K562 (cell line): ENCODE measurements around the gene ARHGAP18. TPM values are rescaled to one million over a fixed set of nuclear protein-coding genes. Genes with fewer than 3 reads are reported as not detected.

ENCODE experiments used
- EGR1 ChIP-seq: fragments of 450-650 bp; conservative IDR thresholded peaks from 2 replicates; pipeline ENCODE4 v1.6.1; 2017; ENCODE audit warnings: mild to moderate bottlenecking
- FOSL1 ChIP-seq: fragments of 200-800 bp; sonication (Bioruptor generic); conservative IDR thresholded peaks from 2 replicates; pipeline ENCODE4 v1.6.1; 2016; ENCODE audit warnings: missing genetic modification characterization, missing compliant biosample characterization
- GTF2E2 ChIP-seq: fragments of 200-800 bp; sonication (Bioruptor generic); IDR thresholded peaks from 2 replicates; pipeline ENCODE4 v1.6.1; 2016; ENCODE audit warnings: missing genetic modification characterization, missing compliant biosample characterization
- MEIS2 ChIP-seq: fragments of 450-650 bp; IDR thresholded peaks from 2 replicates; pipeline ENCODE4 v1.6.1; 2014; ENCODE audit warnings: mild to moderate bottlenecking; ENCODE audit not compliant: partially characterized antibody
- NCOA1 ChIP-seq: fragments of 450-650 bp; IDR thresholded peaks from 2 replicates; pipeline ENCODE4 v1.6.1; 2016; ENCODE audit warnings: low read depth
- RFX7 ChIP-seq: fragments of 250-450 bp; sonication (Bioruptor Pico); IDR thresholded peaks from 2 replicates; pipeline ENCODE4 v1.5.1; 2021; ENCODE audit warnings: mild to moderate bottlenecking
- RNF2 ChIP-seq: sonication (generic); IDR thresholded peaks from 2 replicates; pipeline ENCODE4 v1.6.1; 2016
- XRCC4 ChIP-seq: IDR thresholded peaks from one replicate; pipeline ENCODE4 v1.6.1; 2011; ENCODE audit not compliant: insufficient read depth, insufficient read length; ENCODE audit errors: extremely low read depth
- ZBTB7A ChIP-seq: IDR thresholded peaks from 2 replicates; pipeline ENCODE4 v1.6.1; 2011; ENCODE audit warnings: low read depth, mild to moderate bottlenecking, low read length, moderate library complexity, borderline replicate concordance; ENCODE audit not compliant: control insufficient read depth
- ZKSCAN1 ChIP-seq: fragments of 150-350 bp; IDR thresholded peaks from 2 replicates; pipeline ENCODE4 v1.6.1; 2016; ENCODE audit warnings: low read depth, low read length
- ZNF24 ChIP-seq: fragments of 450-650 bp; IDR thresholded peaks from 2 replicates; pipeline ENCODE4 v1.6.1; 2016
- ZNF57 ChIP-seq: fragments of 450-650 bp; formaldehyde crosslinking; IDR thresholded peaks from 2 replicates; pipeline ENCODE4 v1.4.0; 2020; ENCODE audit warnings: mild to moderate bottlenecking, moderate library complexity
- polyA plus RNA-seq, 8 experiments: library from polyadenylated mRNA; depleted of rRNA in 4 of 8; stranded (reverse) in 5 of 8; unstranded in 3 of 8; fragments of >200 nt; fragmentation: Nextera tagmentation in 2 of 8; fragmentation: Illumina TruSeq in 1 of 8; extraction: Ambion mirVana in 2 of 8; extraction: Trizol in 1 of 8; gene quantifications; 2 replicates each; pipeline versions ENCODE4 v1.2.1 to v1.2.3, GENCODE V29; 2011 to 2014; ENCODE audit warnings: inconsistent platforms in 1 of 8, missing spikeins in 1 of 8
- total RNA-seq, 7 experiments: library from RNA; depleted of rRNA in 6 of 7; stranded (reverse); fragments of >200 nt in 6 of 7; fragmentation: Illumina TruSeq in 2 of 7; extraction: Trizol in 2 of 7; gene quantifications; 2 replicates each; pipeline versions ENCODE4 v1.2.1 to v1.2.3, GENCODE V29; 2011 to 2021; ENCODE audit warnings: low replicate concordance in 1 of 7
- TF ChIP-seq, protein P1 (sequence below): sonication (generic); formaldehyde crosslinking; IDR thresholded peaks from 2 replicates; pipeline ENCODE4 v1.8.0; 2022; ENCODE audit warnings: missing genetic modification reagents, mild to moderate bottlenecking, moderate library complexity, borderline replicate concordance
- TF ChIP-seq, protein P2 (sequence below): fragments of 200-800 bp; sonication (Bioruptor generic); IDR thresholded peaks from 2 replicates; pipeline ENCODE4 v1.6.1; 2016; ENCODE audit warnings: missing genetic modification characterization, missing compliant biosample characterization
- TF ChIP-seq, protein P3 (sequence below): fragments of 200-800 bp; sonication (Bioruptor generic); IDR thresholded peaks from 2 replicates; pipeline ENCODE4 v1.6.1; 2017; ENCODE audit warnings: missing genetic modification characterization, missing compliant biosample characterization
- TF ChIP-seq, protein P4 (sequence below): fragments of 450-650 bp; IDR thresholded peaks from 2 replicates; pipeline ENCODE4 v1.6.1; 2016; ENCODE audit warnings: borderline replicate concordance

Gene ARHGAP18
- total and polyA plus RNA-seq, 9 of the 15 experiments (the other 6 are each of a cell fraction or from before 2014, with no cell fraction given), result 13.3 to 29.7 (median 21.1) TPM

DNA sequence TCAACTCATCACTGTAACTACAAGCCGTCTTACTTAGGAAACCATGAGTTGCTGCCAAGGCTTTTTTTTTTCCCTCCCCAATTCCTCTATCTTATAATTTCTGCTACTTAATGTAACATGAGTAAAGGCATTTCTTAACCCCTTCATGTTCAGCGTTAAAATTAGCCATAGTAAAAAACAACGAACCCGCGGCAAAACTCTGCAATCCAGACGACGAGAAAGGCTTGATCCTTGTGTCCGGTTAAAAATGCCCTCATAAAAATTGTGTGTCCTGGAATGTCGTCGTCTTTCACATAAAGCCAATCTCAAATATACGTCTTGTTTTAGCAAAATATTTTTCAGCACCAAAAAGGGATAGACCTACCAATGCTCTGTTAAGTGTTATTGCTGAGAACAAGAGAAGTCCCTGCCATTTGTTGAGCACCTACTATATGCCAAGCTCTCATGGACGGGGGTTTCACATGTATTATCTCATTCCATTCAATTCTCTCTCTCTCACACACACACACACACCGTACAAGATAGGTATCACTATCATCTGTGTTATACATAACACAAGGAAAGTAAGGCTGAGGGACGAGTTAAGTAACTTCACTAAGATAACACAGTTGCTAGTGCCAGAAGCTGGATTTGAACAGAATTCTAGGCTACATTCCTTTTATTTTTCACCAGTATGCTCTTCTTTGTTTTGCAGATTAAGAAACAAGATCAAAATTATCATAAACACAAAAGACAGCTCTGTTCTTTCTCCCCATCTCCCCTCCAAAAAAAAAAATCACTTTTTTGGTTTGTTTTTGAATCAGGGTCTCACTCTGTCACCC lies 683 bp upstream of the ARHGAP18 start (continued):
- TF ChIP-seq EGR1, result 0 out of 2 replicates have a peak, but pooled peaks have one; percentile 5
- 0 out of 2 replicates have a peak, but pooled peaks have one; percentile 9 for TF ChIP-seq ZKSCAN1
- TF ChIP-seq, protein P1, sequence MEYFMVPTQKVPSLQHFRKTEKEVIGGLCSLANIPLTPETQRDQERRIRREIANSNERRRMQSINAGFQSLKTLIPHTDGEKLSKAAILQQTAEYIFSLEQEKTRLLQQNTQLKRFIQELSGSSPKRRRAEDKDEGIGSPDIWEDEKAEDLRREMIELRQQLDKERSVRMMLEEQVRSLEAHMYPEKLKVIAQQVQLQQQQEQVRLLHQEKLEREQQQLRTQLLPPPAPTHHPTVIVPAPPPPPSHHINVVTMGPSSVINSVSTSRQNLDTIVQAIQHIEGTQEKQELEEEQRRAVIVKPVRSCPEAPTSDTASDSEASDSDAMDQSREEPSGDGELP (CRISPR knock-in tag), result no peak
- TF ChIP-seq NCOA1, result no peak
- TF ChIP-seq ZNF57 (CRISPR knock-in tag), result no peak
- peak; percentile 57; the same call in 1 of the 2 replicates for TF ChIP-seq GTF2E2 (tag)
- peak; percentile 30; the same call in 1 of the 2 replicates for TF ChIP-seq ZNF24
- TF ChIP-seq, protein P2, sequence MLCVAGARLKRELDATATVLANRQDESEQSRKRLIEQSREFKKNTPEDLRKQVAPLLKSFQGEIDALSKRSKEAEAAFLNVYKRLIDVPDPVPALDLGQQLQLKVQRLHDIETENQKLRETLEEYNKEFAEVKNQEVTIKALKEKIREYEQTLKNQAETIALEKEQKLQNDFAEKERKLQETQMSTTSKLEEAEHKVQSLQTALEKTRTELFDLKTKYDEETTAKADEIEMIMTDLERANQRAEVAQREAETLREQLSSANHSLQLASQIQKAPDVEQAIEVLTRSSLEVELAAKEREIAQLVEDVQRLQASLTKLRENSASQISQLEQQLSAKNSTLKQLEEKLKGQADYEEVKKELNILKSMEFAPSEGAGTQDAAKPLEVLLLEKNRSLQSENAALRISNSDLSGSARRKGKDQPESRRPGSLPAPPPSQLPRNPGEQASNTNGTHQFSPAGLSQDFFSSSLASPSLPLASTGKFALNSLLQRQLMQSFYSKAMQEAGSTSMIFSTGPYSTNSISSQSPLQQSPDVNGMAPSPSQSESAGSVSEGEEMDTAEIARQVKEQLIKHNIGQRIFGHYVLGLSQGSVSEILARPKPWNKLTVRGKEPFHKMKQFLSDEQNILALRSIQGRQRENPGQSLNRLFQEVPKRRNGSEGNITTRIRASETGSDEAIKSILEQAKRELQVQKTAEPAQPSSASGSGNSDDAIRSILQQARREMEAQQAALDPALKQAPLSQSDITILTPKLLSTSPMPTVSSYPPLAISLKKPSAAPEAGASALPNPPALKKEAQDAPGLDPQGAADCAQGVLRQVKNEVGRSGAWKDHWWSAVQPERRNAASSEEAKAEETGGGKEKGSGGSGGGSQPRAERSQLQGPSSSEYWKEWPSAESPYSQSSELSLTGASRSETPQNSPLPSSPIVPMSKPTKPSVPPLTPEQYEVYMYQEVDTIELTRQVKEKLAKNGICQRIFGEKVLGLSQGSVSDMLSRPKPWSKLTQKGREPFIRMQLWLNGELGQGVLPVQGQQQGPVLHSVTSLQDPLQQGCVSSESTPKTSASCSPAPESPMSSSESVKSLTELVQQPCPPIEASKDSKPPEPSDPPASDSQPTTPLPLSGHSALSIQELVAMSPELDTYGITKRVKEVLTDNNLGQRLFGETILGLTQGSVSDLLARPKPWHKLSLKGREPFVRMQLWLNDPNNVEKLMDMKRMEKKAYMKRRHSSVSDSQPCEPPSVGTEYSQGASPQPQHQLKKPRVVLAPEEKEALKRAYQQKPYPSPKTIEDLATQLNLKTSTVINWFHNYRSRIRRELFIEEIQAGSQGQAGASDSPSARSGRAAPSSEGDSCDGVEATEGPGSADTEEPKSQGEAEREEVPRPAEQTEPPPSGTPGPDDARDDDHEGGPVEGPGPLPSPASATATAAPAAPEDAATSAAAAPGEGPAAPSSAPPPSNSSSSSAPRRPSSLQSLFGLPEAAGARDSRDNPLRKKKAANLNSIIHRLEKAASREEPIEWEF (CRISPR knock-in tag), result 0 out of 2 replicates have a peak, but pooled peaks have one; percentile 64
- TF ChIP-seq, protein P3, sequence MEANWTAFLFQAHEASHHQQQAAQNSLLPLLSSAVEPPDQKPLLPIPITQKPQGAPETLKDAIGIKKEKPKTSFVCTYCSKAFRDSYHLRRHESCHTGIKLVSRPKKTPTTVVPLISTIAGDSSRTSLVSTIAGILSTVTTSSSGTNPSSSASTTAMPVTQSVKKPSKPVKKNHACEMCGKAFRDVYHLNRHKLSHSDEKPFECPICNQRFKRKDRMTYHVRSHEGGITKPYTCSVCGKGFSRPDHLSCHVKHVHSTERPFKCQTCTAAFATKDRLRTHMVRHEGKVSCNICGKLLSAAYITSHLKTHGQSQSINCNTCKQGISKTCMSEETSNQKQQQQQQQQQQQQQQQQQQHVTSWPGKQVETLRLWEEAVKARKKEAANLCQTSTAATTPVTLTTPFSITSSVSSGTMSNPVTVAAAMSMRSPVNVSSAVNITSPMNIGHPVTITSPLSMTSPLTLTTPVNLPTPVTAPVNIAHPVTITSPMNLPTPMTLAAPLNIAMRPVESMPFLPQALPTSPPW (CRISPR knock-in tag), result peak; percentile 39
- TF ChIP-seq, protein P4, sequence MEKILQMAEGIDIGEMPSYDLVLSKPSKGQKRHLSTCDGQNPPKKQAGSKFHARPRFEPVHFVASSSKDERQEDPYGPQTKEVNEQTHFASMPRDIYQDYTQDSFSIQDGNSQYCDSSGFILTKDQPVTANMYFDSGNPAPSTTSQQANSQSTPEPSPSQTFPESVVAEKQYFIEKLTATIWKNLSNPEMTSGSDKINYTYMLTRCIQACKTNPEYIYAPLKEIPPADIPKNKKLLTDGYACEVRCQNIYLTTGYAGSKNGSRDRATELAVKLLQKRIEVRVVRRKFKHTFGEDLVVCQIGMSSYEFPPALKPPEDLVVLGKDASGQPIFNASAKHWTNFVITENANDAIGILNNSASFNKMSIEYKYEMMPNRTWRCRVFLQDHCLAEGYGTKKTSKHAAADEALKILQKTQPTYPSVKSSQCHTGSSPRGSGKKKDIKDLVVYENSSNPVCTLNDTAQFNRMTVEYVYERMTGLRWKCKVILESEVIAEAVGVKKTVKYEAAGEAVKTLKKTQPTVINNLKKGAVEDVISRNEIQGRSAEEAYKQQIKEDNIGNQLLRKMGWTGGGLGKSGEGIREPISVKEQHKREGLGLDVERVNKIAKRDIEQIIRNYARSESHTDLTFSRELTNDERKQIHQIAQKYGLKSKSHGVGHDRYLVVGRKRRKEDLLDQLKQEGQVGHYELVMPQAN, result no peak
- TF ChIP-seq ZBTB7A, result no peak
- TF ChIP-seq XRCC4, result no peak
- no peak for TF ChIP-seq RNF2
- no peak for TF ChIP-seq RFX7
- TF ChIP-seq FOSL1, result peak; percentile 46; the same call in 1 of the 2 replicates
- TF ChIP-seq MEIS2, result no peak
